NCI-H345 treated with DMSO at 0.1 percent for 48 hours (cell line): Measurements from ENCODE around the gene MYMK.
A peak's percentile ranks its signal among the peaks of the same experiment; 100 is the strongest.

Source experiments
- DNase-seq: peaks from one replicate; lab custom pipeline; 2025; ENCODE audit not compliant: unreplicated experiment; lab: John Stamatoyannopoulos, UW

MYMK gene

GRCh38 chr9:133519693-133520092, 5.1 kb downstream of the MYMK start:
- no peak for DNase-seq

GRCh38 chr9:133518706-133519449, 5.9 kb downstream of the MYMK start:
- no peak for DNase-seq

GRCh38 chr9:133518200-133518599, 6.6 kb downstream of the MYMK start:
- DNase-seq, result peak; percentile 74

- DNase-seq, result no peak
These were observed 7.0 kb downstream of the MYMK start for GRCh38 chr9:133517711-133518110.

- DNase-seq, result no peak
These were observed 7.8 kb downstream of the MYMK start for GRCh38 chr9:133516961-133517350.

GRCh38 chr9:133516256-133516960, 8.4 kb downstream of the MYMK start:
- DNase-seq, result no peak

- DNase-seq, result no peak
These were observed 9.0 kb downstream of the MYMK start for GRCh38 chr9:133515615-133516255.

- no peak for DNase-seq
These were observed 9.5 kb downstream of the MYMK start for GRCh38 chr9:133515240-133515610.

- DNase-seq, result peak; percentile 62
These were observed 10.1 kb downstream of the MYMK start for GRCh38 chr9:133514460-133515239.

- DNase-seq, result no peak
These were observed 11.3 kb downstream of the MYMK start for GRCh38 chr9:133513214-133514100.

- DNase-seq, result no peak
These were observed 12.2 kb downstream of the MYMK start for GRCh38 chr9:133512253-133513213.

- no peak for DNase-seq
These were observed 13.2 kb downstream of the MYMK start for GRCh38 chr9:133511607-133512006.

- no peak for DNase-seq
These were observed 13.7 kb downstream of the MYMK start for GRCh38 chr9:133510926-133511505.

- DNase-seq, result peak; percentile 92
These were observed 15.3 kb downstream of the MYMK start for GRCh38 chr9:133509179-133510083.

GRCh38 chr9:133508046-133508445, 16.7 kb downstream of the MYMK start:
- DNase-seq, result no peak

- no peak for DNase-seq
These were observed 17.4 kb downstream of the MYMK start for GRCh38 chr9:133507246-133507965.

GRCh38 chr9:133506653-133507038, 18.1 kb downstream of the MYMK start:
- no peak for DNase-seq
